Endothelial cell of umbilical vein (primary cell): Measurements from ENCODE around the gene CASP2. TPM values are rescaled to one million over a fixed set of nuclear protein-coding genes. Genes with fewer than 3 reads are reported as not detected.

ENCODE experiments used
- BruUV-seq: library from RNA; stranded (reverse); fragments of 400-500 nt; replicated peaks from 2 replicates; lab custom pipeline; 2021; lab: Mats Ljungman, UMichigan
- CTCF ChIA-PET: fragments of 300-600, 350-600 bp; sonication (Branson Sonifier 250); formaldehyde crosslinking; loops from one replicate; lab custom pipeline; 2021; ENCODE audit warnings: antibody characterized with exemption, inconsistent platforms; lab: Charles Lee
- POLR2A ChIA-PET: fragments of 300-600, 350-600 bp; sonication (Branson Sonifier 250); formaldehyde crosslinking; loops from one replicate; lab custom pipeline; 2021; ENCODE audit warnings: antibody characterized with exemption, inconsistent platforms; lab: Charles Lee
- DNase-seq: peaks from one replicate; pipeline ENCODE4 v3.0.0-alpha.2; 2011; ENCODE audit warnings: low read depth, low spot score
- FAIRE-seq: peaks from 2 replicates; lab custom pipeline; 2011; peaks lifted over from hg19 to GRCh38; lab: Jason Lieb, UNC
- H2AFZ ChIP-seq: 2 replicates; pipeline ENCODE4 v1.6.0; 2012; ENCODE audit warnings: low read depth, low read length, control low read depth, inconsistent platforms
- H3K27ac ChIP-seq: 2 replicates; pipeline ENCODE4 v1.5.1; 2011; ENCODE audit warnings: low read depth, mild to moderate bottlenecking, control low read depth, low read length, moderate library complexity; ENCODE audit not compliant: insufficient read depth
- H3K27me3 ChIP-seq, 2 experiments: 2 replicates each; pipeline versions ENCODE4 v1.6.0 to v1.6.1; 2011; ENCODE audit warnings: low read length in 2 of 2, mixed read lengths in 1 of 2; ENCODE audit not compliant: control insufficient read depth in 2 of 2, insufficient read depth in 2 of 2
- H3K36me3 ChIP-seq, 2 experiments: 2 replicates in 1 of 2; 3 replicates in 1 of 2; pipeline ENCODE4 v1.5.1; 2011; ENCODE audit warnings: low read length in 2 of 2, mild to moderate bottlenecking in 1 of 2, moderate library complexity in 1 of 2; ENCODE audit not compliant: control insufficient read depth in 2 of 2, insufficient read depth in 2 of 2; ENCODE audit errors: extremely low read depth in 1 of 2
- H3K4me1 ChIP-seq: 3 replicates; pipeline ENCODE4 v1.5.1; 2011; ENCODE audit warnings: mild to moderate bottlenecking, low read length; ENCODE audit not compliant: control insufficient read depth, insufficient read depth; ENCODE audit errors: extremely low read depth
- H3K4me2 ChIP-seq: 2 replicates; pipeline ENCODE4 v1.6.1; 2011; ENCODE audit warnings: low read length, control low read depth, mixed read lengths; ENCODE audit not compliant: insufficient read depth
- H3K4me3 ChIP-seq, 3 experiments: fragments of 200-600 bp in 1 of 3; sonication (generic), shearing (Covaris generic) in 1 of 3; replicated peaks in 1 of 3; 2 replicates each; pipeline ENCODE4 v1.5.1; 2011 to 2016; ENCODE audit warnings: control low read depth in 3 of 3, low read length in 3 of 3, mild to moderate bottlenecking in 2 of 3, inconsistent platforms in 1 of 3, low read depth in 1 of 3, moderate library complexity in 1 of 3; ENCODE audit not compliant: insufficient read depth in 1 of 3
- H3K79me2 ChIP-seq: 2 replicates; pipeline ENCODE4 v1.6.0; 2012; ENCODE audit warnings: low read length, inconsistent platforms; ENCODE audit not compliant: control insufficient read depth, insufficient read depth
- H3K9ac ChIP-seq: replicated peaks from 2 replicates; pipeline ENCODE3; 2011; ENCODE audit warnings: low read length, control low read depth; ENCODE audit not compliant: insufficient read depth; ENCODE audit errors: extremely low read depth
- H3K9me1 ChIP-seq: replicated peaks from 3 replicates; pipeline ENCODE4 v1.6.0; 2011; ENCODE audit warnings: mild to moderate bottlenecking, low read length; ENCODE audit not compliant: control insufficient read depth, insufficient read depth; ENCODE audit errors: extremely low read depth
- H3K9me3 ChIP-seq: replicated peaks from 2 replicates; pipeline ENCODE4 v1.5.1; 2012; ENCODE audit warnings: low read length, inconsistent platforms; ENCODE audit not compliant: control insufficient read depth, insufficient read depth
- H4K20me1 ChIP-seq: replicated peaks from 2 replicates; pipeline ENCODE3; 2011; ENCODE audit warnings: mild to moderate bottlenecking, low read length; ENCODE audit not compliant: control insufficient read depth, insufficient read depth; ENCODE audit errors: extremely low read depth
- CTCF ChIP-seq, 2 donors: IDR thresholded peaks; 1 replicate in 1 of 2; 2 replicates in 1 of 2; pipeline ENCODE4 v1.5.1; 2011; ENCODE audit warnings: low read length in 2 of 2, mild to moderate bottlenecking in 2 of 2, moderate library complexity in 2 of 2, control low read depth in 1 of 2, inconsistent platforms in 1 of 2, low read depth in 1 of 2; ENCODE audit not compliant: insufficient read depth in 1 of 2; ENCODE audit errors: extremely low read depth in 1 of 2
- EZH2 ChIP-seq: IDR thresholded peaks from 2 replicates; pipeline ENCODE4 v1.6.1; 2012; ENCODE audit warnings: borderline replicate concordance, low read depth, mild to moderate bottlenecking, moderate library complexity, low read length, inconsistent platforms; ENCODE audit not compliant: severe bottlenecking
- FOS ChIP-seq: IDR thresholded peaks from 2 replicates; pipeline ENCODE4 v1.6.1; 2011; ENCODE audit warnings: mild to moderate bottlenecking, low read length, moderate library complexity, borderline replicate concordance; ENCODE audit not compliant: insufficient read depth
- GATA2 ChIP-seq: IDR thresholded peaks from 2 replicates; pipeline ENCODE4 v1.7.0; 2011; ENCODE audit warnings: low read depth, mild to moderate bottlenecking, moderate library complexity, mixed read lengths, low read length; ENCODE audit not compliant: insufficient read length, insufficient read depth
- JUN ChIP-seq: IDR thresholded peaks from 2 replicates; pipeline ENCODE4 v1.6.1; 2011; ENCODE audit warnings: borderline replicate concordance, low read depth; ENCODE audit not compliant: insufficient read length, insufficient read depth
- MAX ChIP-seq: IDR thresholded peaks from 2 replicates; pipeline ENCODE4 v1.6.1; 2011; ENCODE audit not compliant: insufficient read depth, insufficient read length
- MYC ChIP-seq: IDR thresholded peaks from one replicate; pipeline ENCODE4 v1.6.1; 2011; ENCODE audit warnings: mild to moderate bottlenecking, low read depth, low read length
- POLR2A ChIP-seq: IDR thresholded peaks from 2 replicates; pipeline ENCODE4 v1.6.1; 2012; ENCODE audit warnings: low read depth, mild to moderate bottlenecking, control low read depth, low read length
- POLR2AphosphoS5 ChIP-seq: IDR thresholded peaks from 2 replicates; pipeline ENCODE4 v1.6.1; 2012; ENCODE audit warnings: low read depth, mild to moderate bottlenecking, control low read depth, low read length, moderate library complexity; ENCODE audit not compliant: insufficient read depth
- dilution Hi-C: fragments of 300-500 bp; cut with MboI; formaldehyde crosslinking; loops from one replicate; pipeline ENCODE4 v1.15.0; 2019; ENCODE audit warnings: low sequenced_read_pairs; ENCODE audit not compliant: extremely low pct_ligation_motif_present
- intact Hi-C: fragments of 100-400 bp; cut with micrococcal nuclease; formaldehyde crosslinking; loops from one replicate; pipeline ENCODE4 v1.10.0; 2022
- polyA plus RNA-seq, 4 experiments: library from polyadenylated mRNA; depleted of rRNA in 3 of 4; stranded (reverse) in 3 of 4; unstranded in 1 of 4; fragments of >200 nt; gene quantifications; 2 replicates each; pipeline versions ENCODE4 v1.2.1 to v1.2.3, GENCODE V29; 2011 to 2012; ENCODE audit warnings: missing spikeins in 1 of 4
- total RNA-seq: library from RNA; stranded (reverse); gene quantifications from 2 replicates; pipeline ENCODE4 v1.2.3, GENCODE V29; 2021

The CASP2 gene
- total and polyA plus RNA-seq, 2 donors (not counting 3 experiments of a cell fraction or from before 2014, with no cell fraction given): 36.3 to 57.9 TPM

GRCh38 chr7:143247372-143247771 lies 40.8 kb upstream of the CASP2 start:
- H3K36me3 ChIP-seq: no peaks in the 10 kb centered on the region
- no TSS peak for BruUV-seq
- POLR2A ChIA-PET: no interaction called here
- H3K27ac ChIP-seq: no peak overlapping the region
- no peak overlapping the region for H3K9ac ChIP-seq
- no peak overlapping the region for H2AFZ ChIP-seq
- dilution Hi-C loops: no loop called here
- intact Hi-C loops: no loop called here
- H3K9me1 ChIP-seq: no peaks in the 10 kb centered on the region
- no peaks in the 10 kb centered on the region for H3K9me3 ChIP-seq
- peaks cover 6% of the 10 kb centered on the region for H3K4me1 ChIP-seq
- FAIRE-seq (no peak), DNase-seq (no peak)
- H3K79me2 ChIP-seq: no peaks in the 10 kb centered on the region
- H3K27me3 ChIP-seq: peaks cover 0 to 5% of the 10 kb centered on the region in 2 experiments
- TF ChIP-seq GATA2: no peak
- no peak for TF ChIP-seq FOS
- no peaks in the 10 kb centered on the region for H4K20me1 ChIP-seq
- CTCF ChIA-PET: interaction anchor here (1.0 to 1.2 kb wide), 4 partner anchors 16 to 59 kb away, joined by 3 to 4 read pairs (median 3); partner anchors contain the start of gene GSTK1
- H3K4me3 ChIP-seq: no peak overlapping the region
- no peak overlapping the region for H3K4me2 ChIP-seq

- TF ChIP-seq CTCF (IDR thresholded peaks at IDR 0.05; ENCODE audit: extremely low read depth in 1 of 2, insufficient read depth in 1 of 2, low read depth in 1 of 2, low read length in 2 of 2): no peak
- TF ChIP-seq JUN: no peak
- TF ChIP-seq MYC: no peak
- TF ChIP-seq POLR2A: no peak
- no peak for TF ChIP-seq FOS
- no peak for TF ChIP-seq POLR2AphosphoS5
- no peak for TF ChIP-seq GATA2
- no peak for TF ChIP-seq EZH2
- TF ChIP-seq MAX: no peak
- no peak overlapping the region for H3K4me3 ChIP-seq
- BruUV-seq: no TSS peak
- no peak overlapping the region for H2AFZ ChIP-seq
- no peaks in the 10 kb centered on the region for H3K79me2 ChIP-seq
- peaks cover 0 to 5% of the 10 kb centered on the region in 2 experiments for H3K27me3 ChIP-seq
- CTCF ChIA-PET: interaction anchor here (2.6 kb wide), 1 partner anchor 8 kb away, joined by 13 read pairs; no protein-coding TSS in a partner anchor
- no peak for FAIRE-seq
- H3K4me2 ChIP-seq: no peak overlapping the region
- no peaks in the 10 kb centered on the region for H3K9me1 ChIP-seq
- no peaks in the 10 kb centered on the region for H4K20me1 ChIP-seq
- H3K4me1 ChIP-seq: peaks cover 6% of the 10 kb centered on the region
- POLR2A ChIA-PET: no interaction called here
- H3K9ac ChIP-seq: no peak overlapping the region
- no peak for DNase-seq
- intact Hi-C loops: no loop called here
- H3K27ac ChIP-seq: no peak overlapping the region
- dilution Hi-C loops: no loop called here
- H3K9me3 ChIP-seq: no peaks in the 10 kb centered on the region
- no peaks in the 10 kb centered on the region for H3K36me3 ChIP-seq
Observed at GRCh38 chr7:143248761-143249354, 39.3 kb upstream of the CASP2 start.
